GM19099 (cell line): ENCODE data around the gene VAV2.

Experiments
- POLR2A ChIP-seq: IDR thresholded peaks from 3 replicates; pipeline ENCODE4 v1.6.1; 2011; ENCODE audit warnings: low read depth; ENCODE audit not compliant: insufficient read length; ENCODE audit errors: extremely low read depth

VAV2 gene

GRCh38 chr9:133991964-133992779, at the start of gene VAV2:
Gene VAV2, minus strand, starts transcription at chr9:133992324. Its CDS starts 46 bp downstream, at chr9:133992278.
- TF ChIP-seq POLR2A, result peak; percentile 49

GRCh38 chr9:134041649-134041962, 49.5 kb upstream of the VAV2 start:
- no peak for TF ChIP-seq POLR2A

GRCh38 chr9:134040781-134041648, 48.9 kb upstream of the VAV2 start:
- TF ChIP-seq POLR2A, result no peak

GRCh38 chr9:134040176-134040565, 48.0 kb upstream of the VAV2 start:
- no peak for TF ChIP-seq POLR2A

- no peak for TF ChIP-seq POLR2A
Measured at GRCh38 chr9:134039386-134040175, 47.5 kb upstream of the VAV2 start.

- no peak for TF ChIP-seq POLR2A
Measured at GRCh38 chr9:134037641-134038040, 45.5 kb upstream of the VAV2 start.

- no peak for TF ChIP-seq POLR2A
Measured at GRCh38 chr9:134036130-134036529, 44.0 kb upstream of the VAV2 start.

GRCh38 chr9:134035041-134036039, 43.2 kb upstream of the VAV2 start:
- TF ChIP-seq POLR2A, result no peak

GRCh38 chr9:134034215-134035040, 42.3 kb upstream of the VAV2 start:
- TF ChIP-seq POLR2A, result no peak

- no peak for TF ChIP-seq POLR2A
Measured at GRCh38 chr9:134033516-134034214, 41.5 kb upstream of the VAV2 start.

GRCh38 chr9:134032456-134033222, 40.5 kb upstream of the VAV2 start:
- TF ChIP-seq POLR2A, result no peak

GRCh38 chr9:134031783-134032182, 39.7 kb upstream of the VAV2 start:
- no peak for TF ChIP-seq POLR2A

- TF ChIP-seq POLR2A, result no peak
Measured at GRCh38 chr9:134030821-134031470, 38.8 kb upstream of the VAV2 start.
